GM21825 (cell line): ENCODE data around the gene CSNK1G3.
A peak's percentile ranks its signal among the peaks of the same experiment; 100 is the strongest.
"Not testable (repeated sequence)": the region's sequence is repeated elsewhere in the genome, so short reads cannot be mapped to it uniquely, and the experiment has no call there.

Experiments
- ATAC-seq: cut with Tn5 transposase; IDR thresholded peaks from one replicate; pipeline ENCODE4 v1.9.1; 2021; ENCODE audit warnings: mild to moderate bottlenecking, moderate library complexity; ENCODE audit not compliant: unreplicated experiment

CSNK1G3 gene

DNA sequence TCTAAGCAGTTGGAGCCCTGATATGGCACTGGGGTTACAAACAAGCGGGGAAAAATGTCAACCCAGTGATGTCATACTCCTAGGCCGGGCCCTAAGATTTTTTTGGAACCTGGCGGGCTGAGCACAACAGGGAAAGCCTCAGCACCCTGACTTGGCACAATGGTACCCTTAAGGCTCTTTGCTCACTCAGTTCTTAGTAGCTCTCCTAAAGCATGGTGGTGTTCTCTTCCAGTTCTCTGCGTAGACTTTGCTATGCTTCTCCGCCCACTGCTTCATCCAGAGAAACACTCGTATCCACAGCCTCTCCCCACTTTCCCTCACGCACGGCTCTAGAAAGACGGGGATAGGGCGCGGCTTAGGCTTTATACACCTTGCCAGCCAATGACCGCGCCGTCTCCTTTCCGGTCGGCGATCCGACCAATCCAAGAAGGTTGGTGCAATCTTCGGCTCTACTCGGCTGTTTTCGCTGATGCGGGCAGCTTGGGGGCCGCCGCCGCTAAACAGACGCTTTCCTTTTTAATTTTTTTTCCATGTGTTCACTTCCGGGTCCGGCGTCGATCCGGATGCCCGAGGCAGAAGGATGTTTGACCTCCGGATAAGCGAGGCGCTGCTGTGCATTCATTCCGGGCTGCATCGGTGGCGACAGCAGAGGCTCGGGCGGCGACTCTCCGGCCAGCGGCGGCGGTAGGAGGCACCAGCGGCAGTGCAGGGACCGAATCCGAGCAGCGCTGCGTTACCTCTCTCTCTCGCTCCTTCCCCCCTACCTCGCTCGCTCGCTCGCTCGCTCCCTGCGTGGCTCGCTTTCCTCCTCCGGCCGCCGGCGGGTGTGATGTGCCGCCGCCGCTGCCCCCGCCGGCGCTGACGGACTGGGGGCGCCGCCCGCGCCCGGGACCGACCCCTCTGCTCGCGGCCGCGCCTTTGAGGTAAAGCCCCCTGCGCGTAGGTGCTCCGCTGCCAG, at the start of gene CSNK1G3:
Gene CSNK1G3, plus strand, starts transcription at position 530 of the 958 bp plus-strand sequence. CDS start 33,487 bp downstream, outside the sequence.
- ATAC-seq = peak; percentile 92

DNA sequence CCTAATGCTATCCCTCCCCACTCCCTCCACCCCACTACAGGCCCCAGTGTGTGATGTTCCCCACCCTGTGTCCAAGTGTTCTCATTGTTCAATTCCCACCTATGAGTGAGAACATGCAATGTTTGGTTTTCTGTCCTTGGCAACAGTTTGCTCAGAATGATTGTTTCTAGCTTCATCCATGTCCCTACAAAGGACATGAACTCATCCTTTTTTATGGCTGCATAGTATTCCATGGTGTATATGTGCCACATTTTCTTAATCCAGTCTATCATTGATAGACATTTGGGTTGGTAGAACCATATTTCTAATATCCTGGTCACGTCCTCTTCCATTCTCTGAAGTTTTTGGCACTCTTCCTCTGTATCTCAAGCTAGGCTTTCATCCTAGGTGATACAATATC, 45.1 kb upstream of the CSNK1G3 start:
- ATAC-seq = not testable (repeated sequence)

DNA sequence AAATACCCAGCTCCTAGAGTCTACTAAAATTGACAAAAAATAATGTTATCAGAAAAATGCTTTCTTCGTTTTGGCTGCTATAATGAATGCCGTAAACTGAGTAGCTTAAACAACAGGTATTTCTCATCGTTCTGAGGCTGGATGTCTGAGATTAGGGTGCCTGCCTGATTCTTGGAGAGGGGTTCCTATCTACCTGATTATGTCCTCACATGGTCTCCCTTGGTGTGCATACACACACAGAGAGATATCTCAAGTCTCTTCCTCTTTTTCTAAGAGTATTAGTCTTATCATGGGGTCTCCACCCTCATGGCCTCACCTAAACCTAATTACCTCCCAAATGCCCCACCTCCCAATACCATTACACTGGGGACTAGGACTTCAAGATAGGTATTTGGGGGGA, 40.6 kb upstream of the CSNK1G3 start:
- ATAC-seq = no peak

DNA sequence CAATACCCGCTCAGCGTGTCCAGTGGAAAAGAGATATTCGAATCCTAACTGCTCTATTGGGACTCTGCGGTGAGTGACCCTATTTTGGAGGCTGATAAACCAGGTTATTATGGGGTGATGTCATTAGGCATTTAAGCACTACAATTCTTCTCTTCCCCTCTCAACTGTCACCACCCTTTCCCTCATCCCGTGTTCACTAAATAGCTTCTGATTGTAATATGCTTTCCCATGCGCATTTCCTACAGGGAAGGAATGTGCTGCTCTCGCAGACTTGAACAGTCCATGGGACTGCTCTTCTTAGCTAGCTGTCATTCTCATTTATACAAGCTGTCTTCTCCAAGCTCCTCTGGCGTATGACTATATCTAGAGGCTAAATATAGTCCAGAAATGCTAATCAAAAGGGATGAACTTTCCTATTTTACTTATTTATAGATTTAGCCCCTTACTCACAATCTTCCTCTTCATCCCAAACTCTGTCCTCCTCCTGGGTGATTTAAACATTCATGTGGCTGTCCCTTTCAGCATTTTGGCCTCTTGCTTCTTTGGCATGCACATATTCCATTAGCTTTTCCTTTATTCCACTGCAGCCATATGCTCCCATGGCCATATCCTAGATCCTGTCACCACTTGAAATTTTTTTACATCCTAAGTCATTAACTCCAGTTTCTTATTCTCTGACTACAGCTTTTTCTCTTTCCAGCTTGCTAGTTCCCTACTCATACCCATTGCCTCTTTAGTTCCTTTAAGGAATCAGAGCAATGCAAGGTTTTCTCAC, 39.6 kb upstream of the CSNK1G3 start:
- no peak for ATAC-seq

DNA sequence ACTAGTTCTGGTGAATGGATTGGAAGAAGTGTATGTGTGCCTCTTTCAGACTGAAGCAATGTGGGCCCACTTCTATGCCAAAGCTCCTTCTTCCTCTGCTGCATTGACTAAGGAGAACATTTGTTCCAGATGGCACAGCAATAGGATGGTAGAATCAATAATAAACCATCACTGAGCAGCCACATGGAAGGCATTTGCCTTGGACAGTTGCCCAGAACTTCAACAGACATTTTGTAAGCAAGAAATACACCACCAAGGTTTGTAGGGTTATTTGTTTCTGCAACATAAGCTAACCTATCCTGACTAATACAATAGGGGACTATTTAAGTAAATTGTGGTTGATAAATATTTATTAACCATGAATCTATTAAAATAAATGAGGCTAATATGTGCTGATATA, 37.7 kb upstream of the CSNK1G3 start:
- ATAC-seq = no peak

DNA sequence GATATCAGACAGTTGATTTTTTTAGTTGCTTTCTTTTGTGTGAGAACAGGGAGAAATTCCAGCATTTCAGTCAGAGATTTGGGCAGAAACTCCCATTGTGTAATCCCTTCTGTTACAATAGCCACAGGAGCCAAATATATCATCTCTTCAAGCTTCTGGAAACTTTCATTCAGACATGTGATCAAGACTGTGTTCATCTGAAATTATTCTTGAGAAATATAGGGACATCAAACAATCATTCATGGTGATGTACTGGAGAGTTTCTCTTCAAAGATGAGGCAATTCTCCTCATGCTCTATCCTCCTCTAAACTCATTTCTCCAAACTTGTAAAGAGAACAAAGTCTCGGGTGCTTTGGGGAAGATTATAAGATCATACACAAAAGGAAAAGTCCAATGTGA, 35.2 kb upstream of the CSNK1G3 start:
- no peak for ATAC-seq

DNA sequence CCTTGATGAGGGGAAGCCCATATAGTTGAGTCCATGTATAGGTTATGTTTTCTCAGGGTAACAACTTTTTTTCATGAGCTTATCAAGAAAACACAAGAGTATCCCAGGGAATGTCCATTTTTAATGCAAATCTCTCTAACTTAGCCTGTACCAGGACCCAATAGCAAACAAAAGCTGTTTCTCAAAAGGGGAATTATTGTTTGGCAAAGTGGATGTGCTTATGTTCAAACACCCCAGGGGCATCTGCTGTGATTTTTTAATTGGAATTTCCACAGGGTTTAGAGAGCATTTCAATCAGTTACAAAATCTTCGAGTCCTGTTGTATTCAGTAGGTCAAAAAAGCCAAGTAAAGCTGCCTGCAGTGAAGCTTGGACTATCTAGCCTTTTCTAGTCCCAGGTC, 33.4 kb upstream of the CSNK1G3 start:
- ATAC-seq = no peak

DNA sequence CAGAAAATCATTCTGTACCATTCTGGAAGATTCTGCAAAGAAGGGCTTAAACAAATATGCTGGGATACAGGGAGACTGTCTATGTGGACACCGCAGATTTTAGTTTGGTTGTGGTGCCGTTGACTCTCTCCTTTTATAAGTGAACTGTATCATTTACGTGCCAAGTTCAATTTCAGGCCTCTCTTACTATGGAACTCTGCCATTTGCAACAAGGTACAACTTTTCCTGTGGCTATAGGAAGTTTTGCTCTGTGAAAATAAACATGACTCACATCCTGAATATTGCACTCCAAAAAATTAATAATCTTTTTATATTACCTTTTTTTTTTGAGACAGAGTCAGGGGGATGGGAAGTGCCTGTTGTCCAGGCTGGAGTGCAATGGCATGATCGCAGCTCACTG, 29.7 kb upstream of the CSNK1G3 start:
- no peak for ATAC-seq

DNA sequence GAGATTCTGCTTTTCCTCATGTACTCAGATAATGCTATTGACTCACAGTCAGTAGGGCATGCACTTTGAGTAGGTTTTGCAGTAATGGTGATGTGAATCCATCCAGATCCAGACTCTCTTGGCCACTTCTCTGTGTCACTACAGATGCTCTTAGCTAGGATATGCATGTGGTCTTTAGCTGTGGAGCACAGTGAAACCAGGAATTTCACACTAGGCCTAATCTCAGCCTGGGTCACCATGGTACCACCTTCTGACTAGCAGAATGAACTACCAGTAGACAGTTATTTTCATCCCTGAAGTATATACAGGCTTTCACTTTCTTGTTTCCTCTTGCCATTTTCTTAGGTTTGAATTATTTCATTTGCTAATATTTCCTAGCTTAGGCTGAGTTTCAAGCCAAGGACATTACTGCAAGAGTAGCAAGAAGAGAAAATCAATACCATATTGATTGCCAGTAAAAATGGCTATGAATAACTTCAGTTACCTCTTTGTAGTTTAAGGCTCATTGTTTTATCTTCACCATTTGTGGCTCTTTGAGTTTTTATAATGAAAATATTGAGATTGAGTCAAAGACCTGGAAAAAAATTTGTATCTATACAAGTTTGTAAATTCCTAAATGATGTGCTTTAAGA, 28.4 kb upstream of the CSNK1G3 start:
- no peak for ATAC-seq

DNA sequence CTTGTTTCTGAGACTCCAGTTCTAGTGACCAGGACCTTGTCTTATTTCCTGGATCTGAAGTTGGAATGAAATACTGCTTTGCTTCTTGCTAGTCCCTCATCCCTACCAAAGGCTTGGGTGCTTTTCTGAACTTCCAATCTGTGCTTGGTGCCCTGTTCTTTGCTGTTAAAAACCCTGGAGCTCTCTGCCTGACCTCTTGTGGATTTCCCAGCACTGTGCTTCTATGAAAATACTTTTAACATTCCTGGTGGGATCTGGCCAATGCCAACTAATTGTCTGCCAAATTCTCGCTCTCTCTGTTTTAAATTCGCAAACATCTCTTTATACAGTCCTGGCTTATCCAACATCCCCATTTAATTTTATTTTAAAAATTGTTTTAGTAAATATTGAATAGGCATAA, 26.7 kb upstream of the CSNK1G3 start:
- no peak for ATAC-seq

DNA sequence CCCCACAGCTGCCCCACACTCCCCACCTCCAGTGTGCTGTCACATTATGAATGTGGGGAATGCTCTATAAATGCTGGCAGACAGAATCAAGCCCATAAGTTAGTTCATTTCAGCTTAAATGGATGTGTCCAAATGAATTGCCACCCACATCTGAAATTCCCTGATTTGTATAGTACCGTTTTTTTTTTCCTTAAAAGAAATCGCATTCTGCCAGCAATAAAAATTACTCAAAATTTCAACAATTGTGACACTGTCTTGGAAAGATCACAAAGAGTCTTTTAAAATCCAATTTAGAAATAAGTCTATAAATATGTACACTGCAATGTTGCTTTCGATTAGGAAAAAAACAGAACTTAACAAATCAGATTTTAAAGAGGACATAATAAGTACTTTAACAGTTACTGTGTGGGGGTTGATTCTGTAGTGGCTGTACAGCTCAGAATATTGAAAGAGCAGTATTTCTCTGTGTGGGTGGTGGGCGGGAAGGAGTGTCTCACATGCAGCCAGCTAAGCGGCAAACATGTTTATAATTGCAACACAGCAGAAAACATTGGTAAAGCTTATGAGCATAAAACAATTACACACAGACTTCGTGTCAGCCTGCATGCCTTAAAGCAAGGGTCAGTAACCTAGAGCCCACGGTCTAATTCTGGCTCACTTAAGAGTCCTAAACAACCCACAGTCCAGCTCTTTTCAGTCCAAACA, 24.9 kb upstream of the CSNK1G3 start:
- ATAC-seq = no peak

DNA sequence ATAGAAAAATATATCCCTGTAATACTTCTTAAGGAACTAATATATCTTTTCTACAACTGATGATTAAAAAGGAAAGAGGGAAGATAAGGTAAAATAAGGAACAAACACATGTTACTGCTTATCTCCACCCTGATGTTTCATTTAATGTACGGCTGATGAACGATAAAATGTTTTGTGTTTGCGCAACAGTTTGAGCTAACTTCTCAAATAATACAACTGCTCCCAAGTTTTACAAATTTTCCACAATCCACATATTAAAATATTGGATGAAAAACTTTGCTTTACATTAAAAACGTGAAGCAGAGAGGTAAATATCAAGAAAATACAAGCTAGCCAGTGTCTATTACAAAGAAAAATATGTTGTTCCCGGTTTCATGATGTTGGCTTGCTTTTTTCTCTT, 21.0 kb upstream of the CSNK1G3 start:
- ATAC-seq = no peak

DNA sequence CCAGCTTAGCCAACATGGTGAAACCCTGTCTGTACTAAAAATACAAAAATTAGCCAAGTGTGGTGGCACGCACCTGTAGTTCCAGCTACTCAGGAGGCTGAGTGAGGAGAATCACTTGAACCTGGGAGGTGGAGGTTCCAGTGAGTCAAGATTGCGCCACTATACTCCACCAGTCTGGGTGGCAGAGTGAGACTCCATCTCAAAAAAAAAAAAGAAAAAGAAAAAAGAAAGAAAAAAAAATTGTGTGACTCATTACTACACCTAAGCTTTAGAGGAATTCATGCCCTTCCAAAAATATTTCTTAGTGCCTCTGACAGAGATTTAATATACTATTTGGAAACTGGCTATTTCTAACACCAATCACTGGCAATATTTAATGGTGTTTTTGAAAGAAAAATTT, 16.8 kb upstream of the CSNK1G3 start:
- not testable (repeated sequence) for ATAC-seq

DNA sequence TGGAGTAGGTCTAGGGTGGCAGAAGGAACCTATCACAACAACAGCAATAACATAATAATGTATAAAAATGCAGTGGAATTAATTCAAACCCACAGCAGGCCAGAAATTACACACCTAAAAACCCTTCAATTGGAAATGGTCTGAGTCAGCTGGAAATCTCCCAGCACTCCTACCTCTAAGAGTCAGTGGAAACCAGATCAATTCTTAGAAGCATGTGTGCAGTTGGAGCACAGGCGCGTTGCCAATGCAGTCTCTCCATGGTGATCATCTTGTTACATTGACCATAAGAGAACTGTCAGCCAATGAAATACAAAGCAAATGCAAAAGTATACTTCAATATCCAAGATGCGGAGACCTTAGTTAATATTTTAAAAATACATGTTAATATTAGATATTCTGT, 15.1 kb upstream of the CSNK1G3 start:
- no peak for ATAC-seq

DNA sequence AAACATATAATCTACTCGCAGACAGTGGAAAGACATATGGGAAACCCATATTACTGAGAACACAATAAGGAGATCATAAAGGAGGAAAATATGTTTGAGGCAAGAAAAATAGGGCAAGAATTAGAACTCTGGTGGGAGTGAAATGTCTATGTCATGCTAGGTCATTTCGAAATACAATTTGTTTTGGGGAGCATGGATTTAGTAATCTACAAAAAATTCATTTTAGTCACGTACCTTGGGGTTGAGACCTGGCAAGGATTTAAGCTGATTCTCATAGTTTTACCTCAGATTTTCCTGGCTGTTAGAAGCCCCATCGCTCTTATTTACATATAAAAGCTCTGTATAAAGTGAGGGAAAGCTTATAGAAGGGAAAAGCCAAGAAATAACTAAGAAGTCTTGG, 11.5 kb upstream of the CSNK1G3 start:
- ATAC-seq = no peak

DNA sequence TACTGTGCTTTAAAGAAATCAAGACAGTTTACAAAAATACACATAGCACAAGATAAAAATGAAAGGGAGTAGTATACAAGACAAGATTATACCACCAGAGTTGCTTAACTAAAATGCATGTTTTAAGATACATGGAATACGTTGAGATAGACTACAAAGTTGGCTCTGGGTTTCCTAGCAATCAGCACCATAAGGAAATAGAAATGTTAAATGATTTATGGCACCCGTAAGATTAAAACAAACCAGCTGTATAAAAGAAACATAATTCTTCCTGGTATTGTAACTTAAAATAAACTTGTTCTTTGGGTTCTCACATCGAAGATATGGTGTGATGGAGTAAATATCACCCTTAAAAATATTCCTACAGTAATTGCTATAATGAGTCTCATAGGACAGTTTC, 9.9 kb upstream of the CSNK1G3 start:
- ATAC-seq = no peak

DNA sequence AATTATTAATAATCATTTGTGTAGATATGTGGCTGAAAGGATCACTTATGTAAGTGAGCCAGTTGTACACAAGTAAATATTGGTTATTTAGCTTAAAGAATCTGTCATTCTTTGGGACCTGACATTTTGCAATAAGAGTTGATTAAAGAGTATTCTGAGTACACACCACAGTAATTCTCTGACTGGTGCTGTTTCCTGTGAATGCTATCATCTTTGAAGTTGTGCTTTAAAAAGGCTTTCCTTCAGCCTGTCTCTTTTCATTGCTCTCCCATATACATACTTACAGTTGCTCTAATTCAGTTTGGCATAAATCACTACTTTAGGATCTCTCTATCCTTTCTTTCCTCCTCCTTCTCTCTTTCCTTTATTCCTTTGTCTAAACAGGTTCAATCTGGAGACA, 8.7 kb upstream of the CSNK1G3 start:
- ATAC-seq = no peak

DNA sequence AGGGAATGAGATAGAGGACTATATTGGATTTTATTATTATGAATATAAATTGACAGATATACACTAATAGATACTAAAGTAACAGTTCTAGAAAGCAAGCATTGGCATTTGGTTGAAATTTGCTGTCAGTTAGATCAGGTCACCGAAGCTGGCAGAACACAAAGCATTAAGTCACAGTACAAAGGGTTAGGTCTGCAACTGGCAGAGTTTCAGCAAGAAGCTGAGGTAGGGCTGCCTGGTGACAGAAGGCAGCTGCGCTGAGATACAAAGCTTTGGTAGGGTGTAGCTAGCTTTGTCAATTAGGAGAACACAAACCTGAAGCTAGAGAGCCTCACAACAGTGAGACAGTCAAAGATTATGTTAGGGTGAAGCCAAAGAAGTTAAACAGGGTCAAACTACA, 6.3 kb upstream of the CSNK1G3 start:
- ATAC-seq = no peak

DNA sequence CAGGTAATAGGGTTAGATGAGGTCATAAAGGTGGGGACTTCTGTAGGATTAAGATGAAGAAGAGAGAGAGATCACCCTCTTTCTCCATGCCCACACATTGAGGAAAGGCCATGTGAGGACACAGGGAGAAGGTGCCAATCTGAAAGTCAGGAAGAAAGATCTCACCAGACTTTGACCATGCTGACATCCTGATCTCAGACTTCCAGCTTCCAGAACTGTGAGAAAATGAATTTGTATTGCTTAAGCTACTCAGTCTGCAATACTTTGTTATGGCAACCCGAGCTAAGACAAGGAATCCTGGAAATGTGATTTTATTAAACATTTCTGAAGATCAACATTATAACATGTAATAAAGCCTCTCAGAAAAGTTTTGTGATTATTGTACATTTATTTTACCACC, 3.5 kb upstream of the CSNK1G3 start:
- no peak for ATAC-seq

DNA sequence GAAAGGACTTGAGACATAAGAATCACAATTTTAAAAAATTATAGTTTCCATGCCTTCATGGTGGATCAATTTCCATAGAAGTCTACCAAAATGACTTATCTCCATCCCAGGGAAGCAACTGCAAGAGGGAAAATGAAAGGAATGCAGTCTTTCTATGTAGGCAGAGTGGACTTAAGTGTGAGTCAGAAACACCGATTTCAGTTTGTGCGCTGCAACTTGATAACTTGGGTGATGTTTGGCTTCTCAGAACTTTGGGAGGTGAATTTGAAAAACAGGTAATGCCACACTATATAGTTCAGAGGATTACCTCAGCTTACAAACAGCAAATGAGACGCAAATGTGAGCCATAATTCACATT, 708 bp upstream of the CSNK1G3 start:
- no peak for ATAC-seq
